Karpas-422 (cell line): ENCODE results near the gene CTSE. TPM values are rescaled to one million over a fixed set of nuclear protein-coding genes. Genes with fewer than 3 reads are reported as not detected.
"Not testable (repeated sequence)": the region's sequence is repeated elsewhere in the genome, so short reads cannot be mapped to it uniquely, and the experiment has no call there.

Experiments
- DNase-seq: peaks from one replicate; pipeline ENCODE4 v3.0.0-alpha.2; 2015
- H2AFZ ChIP-seq: fragments of 200-600 bp; sonication (generic); 2 replicates; pipeline ENCODE4 v1.6.1; 2014; ENCODE audit warnings: antibody characterized with exemption, low read length, mixed read lengths
- H3K27ac ChIP-seq: fragments of 200-600 bp; sonication (generic); 2 replicates; pipeline ENCODE4 v1.5.1; 2014; ENCODE audit warnings: mild to moderate bottlenecking, low read length, moderate library complexity
- H3K27me3 ChIP-seq: fragments of 200-600 bp; sonication (generic); 2 replicates; pipeline ENCODE4 v1.6.1; 2014; ENCODE audit warnings: low read length, mixed read lengths
- H3K36me3 ChIP-seq: fragments of 200-600 bp; sonication (generic); 2 replicates; pipeline ENCODE4 v1.6.1; 2014; ENCODE audit warnings: low read length, mixed read lengths; ENCODE audit not compliant: insufficient read depth
- H3K4me1 ChIP-seq: fragments of 200-600 bp; sonication (generic); 2 replicates; pipeline ENCODE4 v1.6.1; 2014; ENCODE audit warnings: mild to moderate bottlenecking, low read length, mixed read lengths
- H3K4me2 ChIP-seq: fragments of 200-600 bp; sonication (generic); 2 replicates; pipeline ENCODE4 v1.6.1; 2014; ENCODE audit warnings: low read length, low read depth, mild to moderate bottlenecking; ENCODE audit not compliant: poor library complexity, severe bottlenecking
- H3K4me3 ChIP-seq: fragments of 200-600 bp; sonication (generic); 2 replicates; pipeline ENCODE4 v1.5.1; 2014; ENCODE audit warnings: mild to moderate bottlenecking, antibody characterized with exemption, low read length, mixed read lengths
- H3K79me2 ChIP-seq: fragments of 200-600 bp; sonication (generic); 2 replicates; pipeline ENCODE4 v1.6.1; 2014; ENCODE audit warnings: mild to moderate bottlenecking, low read length, mixed read lengths
- H3K9ac ChIP-seq: fragments of 200-600 bp; sonication (generic); 2 replicates; pipeline ENCODE4 v1.6.0; 2014; ENCODE audit warnings: low read length
- H3K9me2 ChIP-seq: fragments of 200-600 bp; sonication (generic), shearing (Covaris generic); replicated peaks from 2 replicates; pipeline ENCODE4 v1.6.0; 2014; ENCODE audit warnings: mild to moderate bottlenecking, low read length, moderate library complexity; ENCODE audit not compliant: insufficient read depth
- H3K9me3 ChIP-seq: fragments of 300-700, 200-600 bp; sonication (generic); 2 replicates; pipeline ENCODE4 v1.6.1; 2014; ENCODE audit warnings: low read length, mixed read lengths
- H4K20me1 ChIP-seq: fragments of 200-600 bp; sonication (generic); 2 replicates; pipeline ENCODE4 v1.6.1; 2014; ENCODE audit warnings: mild to moderate bottlenecking, antibody characterized with exemption, low read length, low read depth; ENCODE audit not compliant: insufficient read depth
- total RNA-seq: library from RNA; depleted of rRNA; stranded (reverse); fragments of >200 nt; shearing (Covaris generic); gene quantifications from 2 replicates; pipeline ENCODE4 v1.2.3, GENCODE V29; 2014; ENCODE audit warnings: low replicate concordance

Gene CTSE
- total RNA-seq, 1 experiment from 2014 or later = not detected

GRCh38 chr1:206003854-206004800, 19.6 kb downstream of the CTSE start:
- no peaks in the 10 kb centered on the region for H3K9me2 ChIP-seq
- no peaks in the 10 kb centered on the region for H3K79me2 ChIP-seq
- no peak overlapping the region for H3K9ac ChIP-seq
- no peaks in the 10 kb centered on the region for H3K4me1 ChIP-seq
- no peak overlapping the region for H2AFZ ChIP-seq
- no peaks in the 10 kb centered on the region for H3K36me3 ChIP-seq
- H3K4me3 ChIP-seq = no peak overlapping the region
- H3K4me2 ChIP-seq = no peak overlapping the region
- H3K27me3 ChIP-seq = no peaks in the 10 kb centered on the region
- no peak for DNase-seq
- H3K27ac ChIP-seq = no peak overlapping the region
- no peaks in the 10 kb centered on the region for H4K20me1 ChIP-seq
- H3K9me3 ChIP-seq = no peaks in the 10 kb centered on the region

GRCh38 chr1:206002871-206003801, 20.6 kb downstream of the CTSE start, which contains the start of gene RAB7B:
TSS of gene RAB7B (minus strand) at chr1:206003395. CDS start at chr1:205994135, 9,260 bp downstream.
- Histone ChIP-seq H2AFZ (no peak within 1 kb of the TSS), H3K79me2 (no peaks in the 10 kb centered on the region), H3K9me3 (no peaks in the 10 kb centered on the region), H3K9ac (no peak within 1 kb of the TSS), H3K27me3 (no peaks in the 10 kb centered on the region), H4K20me1 (no peaks in the 10 kb centered on the region), H3K4me3 (no peak within 1 kb of the TSS), H3K4me2 (no peak within 1 kb of the TSS), H3K4me1 (no peaks in the 10 kb centered on the region), H3K9me2 (no peaks in the 10 kb centered on the region), H3K27ac (no peak within 1 kb of the TSS), H3K36me3 (no peaks in the 10 kb centered on the region)
- no peak for DNase-seq

- no peaks in the 10 kb centered on the region for H3K9me2 ChIP-seq
- no peaks in the 10 kb centered on the region for H3K36me3 ChIP-seq
- no peak overlapping the region for H3K4me2 ChIP-seq
- no peaks in the 10 kb centered on the region for H4K20me1 ChIP-seq
- no peak for DNase-seq
- H3K4me1 ChIP-seq = no peaks in the 10 kb centered on the region
- H3K27me3 ChIP-seq = no peaks in the 10 kb centered on the region
- no peak overlapping the region for H3K9ac ChIP-seq
- no peak overlapping the region for H3K27ac ChIP-seq
- H3K9me3 ChIP-seq = no peaks in the 10 kb centered on the region
- no peak overlapping the region for H2AFZ ChIP-seq
- H3K4me3 ChIP-seq = no peak overlapping the region
- H3K79me2 ChIP-seq = no peaks in the 10 kb centered on the region
These were observed 21.5 kb downstream of the CTSE start for GRCh38 chr1:206002160-206002559.

GRCh38 chr1:206001476-206001888, 22.2 kb downstream of the CTSE start:
- no peaks in the 10 kb centered on the region for H4K20me1 ChIP-seq
- no peak overlapping the region for H3K9ac ChIP-seq
- H3K4me1 ChIP-seq = no peaks in the 10 kb centered on the region
- H3K9me2 ChIP-seq = no peaks in the 10 kb centered on the region
- DNase-seq = no peak
- no peak overlapping the region for H3K4me2 ChIP-seq
- no peaks in the 10 kb centered on the region for H3K9me3 ChIP-seq
- H3K27me3 ChIP-seq = no peaks in the 10 kb centered on the region
- no peak overlapping the region for H2AFZ ChIP-seq
- no peaks in the 10 kb centered on the region for H3K79me2 ChIP-seq
- no peaks in the 10 kb centered on the region for H3K36me3 ChIP-seq
- no peak overlapping the region for H3K27ac ChIP-seq
- H3K4me3 ChIP-seq = no peak overlapping the region

- no peak for DNase-seq
- H4K20me1 ChIP-seq = no peaks in the 10 kb centered on the region
- H2AFZ ChIP-seq = no peak overlapping the region
- H3K27ac ChIP-seq = no peak overlapping the region
- no peak overlapping the region for H3K4me2 ChIP-seq
- no peaks in the 10 kb centered on the region for H3K27me3 ChIP-seq
- H3K4me1 ChIP-seq = no peaks in the 10 kb centered on the region
- H3K9ac ChIP-seq = no peak overlapping the region
- no peaks in the 10 kb centered on the region for H3K36me3 ChIP-seq
- no peaks in the 10 kb centered on the region for H3K9me3 ChIP-seq
- no peak overlapping the region for H3K4me3 ChIP-seq
- no peaks in the 10 kb centered on the region for H3K79me2 ChIP-seq
- no peaks in the 10 kb centered on the region for H3K9me2 ChIP-seq
These were observed 22.9 kb downstream of the CTSE start for GRCh38 chr1:206000641-206001339.

- H3K79me2 ChIP-seq = no peaks in the 10 kb centered on the region
- H3K9ac ChIP-seq = no peak overlapping the region
- no peaks in the 10 kb centered on the region for H3K27me3 ChIP-seq
- H3K9me2 ChIP-seq = no peaks in the 10 kb centered on the region
- H3K27ac ChIP-seq = no peak overlapping the region
- no peaks in the 10 kb centered on the region for H3K4me1 ChIP-seq
- no peak for DNase-seq
- H2AFZ ChIP-seq = no peak overlapping the region
- no peaks in the 10 kb centered on the region for H3K9me3 ChIP-seq
- H3K4me2 ChIP-seq = no peak overlapping the region
- no peaks in the 10 kb centered on the region for H4K20me1 ChIP-seq
- no peaks in the 10 kb centered on the region for H3K36me3 ChIP-seq
- no peak overlapping the region for H3K4me3 ChIP-seq
These were observed 25.0 kb downstream of the CTSE start for GRCh38 chr1:205998457-205999241.

GRCh38 chr1:205996641-205997040, 27.1 kb downstream of the CTSE start:
- not testable (repeated sequence) for H3K27me3 ChIP-seq, H3K9me2 ChIP-seq, H3K4me3 ChIP-seq

More at GRCh38 chr1:205996641-205997040, 27.1 kb downstream of the CTSE start:
- DNase-seq, H2AFZ ChIP-seq, H3K9ac ChIP-seq, H3K79me2 ChIP-seq, H3K36me3 ChIP-seq, H3K4me2 ChIP-seq, H4K20me1 ChIP-seq, H3K27ac ChIP-seq, H3K9me3 ChIP-seq, H3K4me1 ChIP-seq: not testable (repeated sequence)
